Gastroesophageal sphincter (tissue), 3 donors: ENCODE measurements around the gene ACSM3.

Experiments
- CTCF ChIP-seq, 4 experiments: fragments of 200-600 bp in 2 of 4; fragments of 450-650 bp in 2 of 4; sonication (generic) in 1 of 4; IDR thresholded peaks; one replicate each; pipeline ENCODE4 v1.5.1; 2017 to 2019; ENCODE audit warnings: antibody characterized with exemption in 4 of 4, mild to moderate bottlenecking in 2 of 4, moderate library complexity in 2 of 4
- POLR2A ChIP-seq, 2 donors: fragments of 450-650 bp; IDR thresholded peaks; one replicate each; pipeline ENCODE4 v1.6.1; 2017; ENCODE audit warnings: antibody characterized with exemption in 2 of 2, mild to moderate bottlenecking in 2 of 2, moderate library complexity in 1 of 2
- POLR2AphosphoS5 ChIP-seq: sonication (generic); formaldehyde crosslinking; IDR thresholded peaks from one replicate; pipeline ENCODE4 v1.6.1; 2017; ENCODE audit warnings: antibody characterized with exemption

GRCh38 chr16:20774703-20775362, 11.0 kb downstream of the ACSM3 start:
- TF ChIP-seq CTCF (IDR thresholded peaks at IDR 0.05) (peak in 1 of 4 experiments; percentile 29), POLR2A (IDR thresholded peaks at IDR 0.05) (no peak), POLR2AphosphoS5 (no peak)
